HG02884 (cell line): ENCODE data around the gene GRIA4.

ENCODE experiments used
- ATAC-seq: cut with Tn5 transposase; IDR thresholded peaks from one replicate; pipeline ENCODE4 v1.9.1; 2021; ENCODE audit warnings: mild to moderate bottlenecking, moderate library complexity; ENCODE audit not compliant: unreplicated experiment

The GRIA4 gene

GRCh38 chr11:105609832-105610781 is at the start of gene GRIA4:
Gene GRIA4, plus strand, starts transcription at chr11:105610073. Its CDS starts 925 bp downstream, at chr11:105610998.
- no peak for ATAC-seq

- no peak for ATAC-seq
Observed at GRCh38 chr11:105573091-105573490, 36.8 kb upstream of the GRIA4 start.

- no peak for ATAC-seq
Observed at GRCh38 chr11:105574974-105575373, 34.9 kb upstream of the GRIA4 start.

GRCh38 chr11:105577641-105578040 is 32.2 kb upstream of the GRIA4 start:
- no peak for ATAC-seq

- no peak for ATAC-seq
Observed at GRCh38 chr11:105579111-105579510, 30.8 kb upstream of the GRIA4 start.

GRCh38 chr11:105582497-105582896 is 27.4 kb upstream of the GRIA4 start:
- no peak for ATAC-seq

DNA sequence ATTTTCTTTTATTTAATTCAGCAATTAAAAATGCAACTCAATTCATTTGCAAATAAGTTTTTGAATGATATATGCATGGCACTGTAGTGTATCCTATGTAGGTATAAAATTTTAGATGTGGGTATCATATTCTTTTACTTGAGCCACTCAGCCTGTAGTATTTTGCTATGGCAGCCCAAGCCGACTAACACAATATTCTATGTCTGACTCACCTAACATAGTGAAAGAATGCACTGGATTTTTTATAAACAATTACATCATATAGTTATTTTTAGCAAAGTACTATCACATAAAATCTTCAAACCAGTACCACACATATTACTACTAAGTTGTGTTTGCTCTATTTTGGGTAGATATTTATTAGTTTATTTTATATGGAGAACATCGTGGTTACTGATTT is 21.9 kb upstream of the GRIA4 start:
- no peak for ATAC-seq

GRCh38 chr11:105589346-105589745 is 20.5 kb upstream of the GRIA4 start:
- ATAC-seq: no peak

GRCh38 chr11:105592035-105592434 is 17.8 kb upstream of the GRIA4 start:
- no peak for ATAC-seq

- ATAC-seq: no peak
Observed at GRCh38 chr11:105598371-105598770, 11.5 kb upstream of the GRIA4 start.

DNA sequence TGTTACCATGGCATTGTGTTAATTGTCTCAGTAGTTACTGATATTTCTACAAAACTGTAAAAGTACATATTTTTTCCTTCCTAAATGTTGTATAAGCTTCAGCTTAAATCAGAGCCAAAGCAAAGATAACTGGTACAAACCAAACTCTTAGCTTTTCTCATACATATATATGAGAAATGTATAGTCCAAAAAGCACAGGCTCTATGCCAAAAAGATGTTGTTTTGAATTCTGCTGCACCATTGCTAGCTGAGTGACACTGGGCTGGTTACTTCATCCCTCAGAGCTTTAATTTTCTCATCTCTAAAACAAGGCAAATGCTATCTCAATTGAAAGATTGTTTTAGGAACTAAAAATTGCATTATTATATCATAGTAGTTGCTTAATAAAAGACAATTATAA is 6.7 kb upstream of the GRIA4 start:
- no peak for ATAC-seq

DNA sequence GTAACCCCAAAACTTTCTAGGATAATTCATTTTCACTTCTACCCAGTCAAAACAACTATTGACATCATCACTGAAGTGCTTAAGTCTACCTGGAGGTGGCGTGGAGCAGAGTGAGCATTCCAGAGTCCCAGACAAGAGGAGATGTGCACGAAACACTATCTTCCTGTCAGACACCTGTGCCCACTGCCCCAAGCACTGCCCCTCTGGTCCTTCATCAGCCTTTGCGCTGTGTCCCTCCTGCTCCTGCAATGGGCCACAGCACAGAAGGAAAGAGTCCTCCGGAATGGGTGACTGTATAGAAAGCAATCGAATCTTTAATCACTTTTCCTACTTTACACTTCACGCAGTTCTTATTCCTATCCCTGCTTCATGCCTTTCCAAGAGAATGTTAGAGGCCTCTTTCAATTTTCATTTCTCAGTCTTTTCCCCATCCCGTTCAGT is 512 bp upstream of the GRIA4 start:
- no peak for ATAC-seq

DNA sequence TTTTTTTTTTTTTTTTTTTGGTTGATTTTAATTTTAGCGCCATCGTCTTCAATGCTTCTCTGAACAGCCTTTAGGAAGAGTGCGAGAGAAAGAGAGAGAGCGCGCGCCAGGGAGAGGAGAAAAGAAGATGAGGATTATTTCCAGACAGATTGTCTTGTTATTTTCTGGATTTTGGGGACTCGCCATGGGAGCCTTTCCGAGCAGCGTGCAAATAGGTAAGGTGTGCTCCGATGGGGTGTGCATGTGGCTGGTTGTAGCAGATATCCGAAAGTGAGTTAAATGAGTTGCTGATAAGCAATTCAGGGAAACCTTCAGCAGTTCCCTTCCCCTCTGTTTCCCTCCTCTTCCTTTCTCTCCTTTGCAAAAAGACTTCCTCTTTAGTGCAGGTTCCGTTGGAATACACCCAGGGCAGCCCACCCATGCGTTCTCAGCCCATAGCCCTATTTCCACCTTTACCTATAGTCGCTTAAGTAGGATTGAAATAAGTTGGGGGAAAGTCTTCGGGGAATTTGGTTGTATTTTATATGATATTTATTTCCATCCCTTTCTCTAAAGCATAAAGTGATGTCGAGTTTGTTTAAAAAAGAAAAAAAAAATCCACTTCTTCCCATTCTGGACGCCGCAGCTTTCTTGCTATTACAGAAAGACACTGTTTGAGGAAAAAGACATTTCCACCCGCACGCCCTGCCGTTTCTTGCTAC is 1.1 kb downstream of the GRIA4 start:
- no peak for ATAC-seq

- ATAC-seq: no peak
Observed at GRCh38 chr11:105611572-105612441, 1.9 kb downstream of the GRIA4 start.

DNA sequence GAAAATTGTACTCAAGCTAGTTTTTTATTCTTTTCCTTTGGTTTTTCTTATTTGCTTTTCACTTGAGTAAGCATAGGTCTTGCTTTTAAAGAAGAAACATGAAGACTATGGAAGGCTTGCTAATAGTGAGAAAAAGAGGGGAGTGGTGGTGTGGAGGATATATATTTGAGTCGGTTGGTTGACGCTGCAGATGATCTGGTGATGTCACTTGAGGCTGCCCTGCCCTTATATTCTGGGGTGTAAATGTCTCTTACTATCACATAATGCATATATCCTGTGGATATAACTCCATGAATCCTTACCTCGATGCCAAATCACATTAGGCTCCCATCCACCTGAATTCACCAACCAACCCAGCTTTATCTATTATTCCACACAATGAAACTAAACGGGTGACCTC is 2.9 kb downstream of the GRIA4 start:
- ATAC-seq: no peak

GRCh38 chr11:105613183-105613582 is 3.3 kb downstream of the GRIA4 start:
- ATAC-seq: no peak

- no peak for ATAC-seq
Observed at GRCh38 chr11:105618343-105618955, 8.6 kb downstream of the GRIA4 start.

DNA sequence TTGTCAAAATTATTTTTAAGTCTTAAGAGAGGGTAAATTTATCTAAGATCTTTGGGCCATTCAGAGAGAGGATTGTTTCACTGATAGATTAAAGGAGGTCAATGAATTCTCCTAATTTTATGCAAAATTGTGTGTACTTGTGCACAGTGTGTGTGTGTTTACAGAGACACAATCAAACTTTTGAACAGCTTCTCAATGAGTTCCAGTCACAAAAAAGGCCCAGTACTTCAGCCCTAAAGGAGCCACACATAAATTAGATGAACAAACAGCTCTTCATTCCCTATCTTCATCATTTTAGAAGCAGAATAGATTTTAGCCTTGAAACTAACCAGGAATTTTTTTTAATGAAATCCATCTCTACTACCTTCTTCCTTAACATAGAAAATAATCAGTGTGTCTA is 9.7 kb downstream of the GRIA4 start:
- no peak for ATAC-seq

DNA sequence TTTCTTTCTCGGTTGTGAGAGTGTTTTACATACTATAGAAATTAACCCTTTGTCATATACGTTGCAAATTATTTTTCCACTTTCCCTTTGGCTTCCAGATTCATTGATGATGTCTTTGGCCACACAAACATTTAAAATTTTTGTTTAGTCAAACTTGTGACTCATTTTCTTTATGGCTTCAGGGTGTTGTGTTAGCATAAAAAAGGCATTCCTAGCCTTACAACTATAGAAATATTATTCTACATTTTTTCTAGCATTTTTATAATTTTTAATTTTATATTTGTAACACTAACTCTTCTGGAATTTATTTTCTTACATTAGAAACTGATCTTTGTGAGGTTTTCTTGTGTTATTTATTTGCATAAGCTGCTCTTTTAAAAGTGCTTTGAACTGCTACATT is 12.1 kb downstream of the GRIA4 start:
- no peak for ATAC-seq

DNA sequence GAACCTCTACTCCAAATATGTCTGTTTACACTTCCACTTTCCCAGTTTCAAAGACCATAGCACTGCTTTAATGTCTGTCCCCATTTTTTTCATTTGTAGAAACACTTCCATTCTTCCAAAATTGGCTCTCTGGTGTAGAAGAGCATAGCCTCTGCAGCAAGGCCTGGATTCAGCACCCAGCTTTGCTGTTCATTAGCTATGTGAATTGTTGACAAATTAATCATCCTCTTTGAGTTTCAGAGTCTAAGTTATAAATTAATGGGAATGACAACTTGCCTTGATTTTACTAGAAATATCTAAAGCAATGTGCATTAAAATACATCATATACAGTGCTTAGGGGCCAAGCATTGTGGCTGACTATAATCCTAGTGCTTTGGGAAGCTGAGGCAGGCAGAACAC is 22.4 kb downstream of the GRIA4 start:
- ATAC-seq: no peak

DNA sequence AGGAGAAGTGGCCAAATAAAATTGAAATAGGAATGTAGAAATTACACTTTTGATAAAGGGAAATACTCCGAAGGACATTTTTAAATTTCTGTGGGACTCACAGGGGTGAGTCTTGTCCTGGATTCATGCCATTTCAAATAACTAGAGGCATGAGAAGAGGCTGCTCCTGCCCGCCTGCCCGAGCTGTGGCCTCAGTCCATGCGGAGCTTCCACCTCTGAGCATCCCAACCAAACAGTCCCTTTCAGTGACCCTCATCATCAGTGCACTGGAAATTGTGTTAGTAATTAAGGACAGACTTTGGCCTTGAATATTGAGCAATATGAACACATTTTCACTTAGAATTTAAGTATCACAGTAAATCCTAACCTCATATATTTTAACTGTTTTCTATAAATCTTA is 25.6 kb downstream of the GRIA4 start:
- no peak for ATAC-seq
